ENCODE measurements around the gene WDR48.

Gene WDR48

DNA sequence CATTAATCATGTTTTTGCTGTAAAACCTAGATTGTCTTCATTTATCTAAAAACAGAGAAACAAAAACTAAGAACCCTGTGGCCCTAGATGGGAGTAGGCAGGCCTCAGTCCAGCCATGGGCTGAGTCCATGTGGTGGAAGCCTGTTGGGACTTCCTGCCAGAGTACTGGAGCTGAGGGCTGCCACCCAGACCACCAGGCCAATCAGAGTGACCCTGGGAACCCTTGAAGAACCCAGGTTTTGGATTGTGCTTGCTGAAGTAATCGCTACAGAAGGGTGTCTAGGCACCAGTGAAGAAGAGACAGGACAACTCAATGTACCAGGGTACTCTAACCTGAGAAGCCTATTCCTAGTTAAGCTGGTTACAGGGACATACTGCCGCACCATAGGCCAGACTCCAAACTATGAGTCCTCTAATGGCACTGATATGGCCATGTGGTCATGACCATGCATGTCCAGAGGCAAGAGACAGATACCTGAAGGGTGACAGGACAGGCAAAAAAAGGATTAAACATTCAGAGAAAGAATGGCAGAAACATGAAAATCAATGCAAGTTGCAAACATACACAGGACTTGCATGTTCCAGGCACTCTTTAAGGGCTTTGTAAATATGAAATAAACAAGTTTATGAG lies 88.6 kb downstream of the WDR48 start:
- Histone ChIP-seq H3K27ac (ENCODE audit: low read length) (no peak overlapping the region), H2AFZ (ENCODE audit: low read depth, low read length) (no peak overlapping the region), H3K9me3 (ENCODE audit: insufficient read depth, low read length, severe bottlenecking) (no peaks in the 10 kb centered on the region), H3K27me3 (ENCODE audit: insufficient read depth, low read length, poor library complexity) (no peaks in the 10 kb centered on the region), H3K79me2 (ENCODE audit: insufficient read depth, low read length) (no peaks in the 10 kb centered on the region), H4K20me1 (ENCODE audit: insufficient read depth, low read length) (no peaks in the 10 kb centered on the region), H3K4me3 (ENCODE audit: low read depth in 1 of 2, low read length in 2 of 2) (no peak overlapping the region), H3K4me2 (ENCODE audit: insufficient read depth, low read length) (no peak overlapping the region), H3K9ac (ENCODE audit: low read depth, low read length) (no peak overlapping the region), H3K36me3 (ENCODE audit: insufficient read depth, low read length) (peaks cover 11% of the 10 kb centered on the region; the same call in 1 of the 2 replicates), H3K4me1 (ENCODE audit: insufficient read depth, low read length) (no peaks in the 10 kb centered on the region)
- DNase-seq: no peak
- TF ChIP-seq, protein P1, sequence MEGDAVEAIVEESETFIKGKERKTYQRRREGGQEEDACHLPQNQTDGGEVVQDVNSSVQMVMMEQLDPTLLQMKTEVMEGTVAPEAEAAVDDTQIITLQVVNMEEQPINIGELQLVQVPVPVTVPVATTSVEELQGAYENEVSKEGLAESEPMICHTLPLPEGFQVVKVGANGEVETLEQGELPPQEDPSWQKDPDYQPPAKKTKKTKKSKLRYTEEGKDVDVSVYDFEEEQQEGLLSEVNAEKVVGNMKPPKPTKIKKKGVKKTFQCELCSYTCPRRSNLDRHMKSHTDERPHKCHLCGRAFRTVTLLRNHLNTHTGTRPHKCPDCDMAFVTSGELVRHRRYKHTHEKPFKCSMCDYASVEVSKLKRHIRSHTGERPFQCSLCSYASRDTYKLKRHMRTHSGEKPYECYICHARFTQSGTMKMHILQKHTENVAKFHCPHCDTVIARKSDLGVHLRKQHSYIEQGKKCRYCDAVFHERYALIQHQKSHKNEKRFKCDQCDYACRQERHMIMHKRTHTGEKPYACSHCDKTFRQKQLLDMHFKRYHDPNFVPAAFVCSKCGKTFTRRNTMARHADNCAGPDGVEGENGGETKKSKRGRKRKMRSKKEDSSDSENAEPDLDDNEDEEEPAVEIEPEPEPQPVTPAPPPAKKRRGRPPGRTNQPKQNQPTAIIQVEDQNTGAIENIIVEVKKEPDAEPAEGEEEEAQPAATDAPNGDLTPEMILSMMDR (IDR thresholded peaks at IDR 0.05; ENCODE audit: borderline replicate concordance, extremely low read depth, low read length, poor library complexity, severe bottlenecking): no peak
- no peak for TF ChIP-seq EZH2 (IDR thresholded peaks at IDR 0.05; ENCODE audit: borderline replicate concordance, low read depth, low read length, severe bottlenecking)
- no peak for ATAC-seq (ENCODE audit: insufficient read depth, low read depth)

DNA sequence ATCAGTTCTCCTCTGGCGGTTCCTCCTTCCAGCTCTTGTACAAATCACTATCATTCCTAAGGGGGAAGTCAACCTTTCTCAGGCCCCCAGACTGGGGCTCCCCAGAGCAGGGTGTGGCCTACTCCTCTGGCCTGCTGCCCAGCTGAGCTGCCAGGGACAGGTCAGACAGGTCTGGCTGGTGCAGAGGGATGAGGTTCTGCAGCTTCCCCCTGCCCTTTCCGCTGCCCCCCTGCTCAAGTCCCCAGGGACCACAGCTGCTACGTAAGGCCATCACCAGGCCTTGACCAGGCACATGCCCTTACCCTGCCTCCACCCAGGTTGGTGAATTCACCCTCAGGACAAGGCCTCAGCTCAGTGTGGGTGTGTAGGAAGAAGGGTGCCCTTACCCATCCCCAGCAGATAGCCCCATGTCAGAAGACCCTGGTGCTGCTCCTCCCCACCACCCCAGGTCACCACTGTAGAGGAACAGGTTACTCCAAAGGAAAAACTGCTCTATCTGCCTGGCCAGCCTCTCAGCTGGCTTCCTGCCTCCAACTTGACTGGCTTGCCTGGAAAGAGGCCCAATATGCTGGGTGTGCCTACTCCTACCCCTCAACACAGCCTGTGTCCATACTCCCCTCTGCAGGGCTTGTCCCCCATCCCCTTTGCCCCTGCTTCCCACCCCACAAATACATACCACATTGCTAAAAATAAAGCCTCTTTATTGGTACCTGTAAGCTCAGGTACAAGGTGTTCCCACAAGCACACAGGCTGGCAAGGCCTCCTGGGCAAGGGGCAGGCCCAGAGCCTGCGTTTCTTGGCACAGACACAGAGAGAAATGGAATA lies 89.6 kb downstream of the WDR48 start:
- no peak for DNase-seq

DNA sequence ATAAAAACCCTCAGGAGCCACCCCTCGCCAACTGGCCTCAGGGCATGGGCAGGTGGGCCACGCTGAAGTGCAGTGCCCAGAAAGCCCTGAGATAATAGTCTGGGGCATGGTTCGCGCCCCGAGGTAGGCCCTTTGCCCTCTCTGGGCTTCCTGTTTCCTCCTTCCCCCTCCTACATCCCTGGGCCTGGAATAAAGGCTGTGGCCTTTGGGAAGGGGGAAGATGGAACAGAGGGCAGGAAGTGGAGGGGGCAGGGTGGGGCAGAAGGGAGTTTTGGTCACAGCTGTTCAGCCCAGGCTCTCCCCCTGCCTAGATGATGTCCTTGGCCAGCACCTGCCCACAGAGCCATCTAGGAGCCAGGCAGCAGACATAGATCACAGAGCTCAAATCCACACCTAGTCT lies 90.3 kb downstream of the WDR48 start:
- no peak for TF ChIP-seq EZH2 (IDR thresholded peaks at IDR 0.05; ENCODE audit: borderline replicate concordance, low read depth, low read length, severe bottlenecking)
- TF ChIP-seq, protein P1 (IDR thresholded peaks at IDR 0.05; ENCODE audit: borderline replicate concordance, extremely low read depth, low read length, poor library complexity, severe bottlenecking): no peak
- Histone ChIP-seq H3K79me2 (ENCODE audit: insufficient read depth, low read length) (no peaks in the 10 kb centered on the region), H3K9ac (ENCODE audit: low read depth, low read length) (no peak overlapping the region), H3K36me3 (ENCODE audit: insufficient read depth, low read length) (peaks cover 18% of the 10 kb centered on the region; the same call in 1 of the 2 replicates), H4K20me1 (ENCODE audit: insufficient read depth, low read length) (no peaks in the 10 kb centered on the region), H3K4me2 (ENCODE audit: insufficient read depth, low read length) (no peak overlapping the region), H3K4me3 (ENCODE audit: low read depth in 1 of 2, low read length in 2 of 2) (no peak overlapping the region), H3K4me1 (ENCODE audit: insufficient read depth, low read length) (peaks cover 12% of the 10 kb centered on the region), H2AFZ (ENCODE audit: low read depth, low read length) (no peak overlapping the region), H3K27ac (ENCODE audit: low read length) (no peak overlapping the region), H3K27me3 (ENCODE audit: insufficient read depth, low read length, poor library complexity) (no peaks in the 10 kb centered on the region), H3K9me3 (ENCODE audit: insufficient read depth, low read length, severe bottlenecking) (no peaks in the 10 kb centered on the region)
- no peak for DNase-seq
- no peak for ATAC-seq (ENCODE audit: insufficient read depth, low read depth)

More for the DNA sequence above, 89.6 kb downstream of the WDR48 start:
- peaks cover 5% of the 10 kb centered on the region for H3K4me1 ChIP-seq (ENCODE audit: insufficient read depth, low read length)
- no peak overlapping the region for H3K4me2 ChIP-seq (ENCODE audit: insufficient read depth, low read length)
- H3K27me3 ChIP-seq (ENCODE audit: insufficient read depth, low read length, poor library complexity): no peaks in the 10 kb centered on the region
- no peak for TF ChIP-seq EZH2 (IDR thresholded peaks at IDR 0.05; ENCODE audit: borderline replicate concordance, low read depth, low read length, severe bottlenecking)
- TF ChIP-seq, protein P1 (IDR thresholded peaks at IDR 0.05; ENCODE audit: borderline replicate concordance, extremely low read depth, low read length, poor library complexity, severe bottlenecking): no peak
- no peak overlapping the region for H3K27ac ChIP-seq (ENCODE audit: low read length)
- H2AFZ ChIP-seq (ENCODE audit: low read depth, low read length): no peak overlapping the region
- H3K79me2 ChIP-seq (ENCODE audit: insufficient read depth, low read length): no peaks in the 10 kb centered on the region
- ATAC-seq (ENCODE audit: insufficient read depth, low read depth): no peak
- H3K4me3 ChIP-seq (ENCODE audit: low read depth in 1 of 2, low read length in 2 of 2): no peak overlapping the region
- H4K20me1 ChIP-seq (ENCODE audit: insufficient read depth, low read length): no peaks in the 10 kb centered on the region
- H3K9ac ChIP-seq (ENCODE audit: low read depth, low read length): no peak overlapping the region
- no peaks in the 10 kb centered on the region for H3K9me3 ChIP-seq (ENCODE audit: insufficient read depth, low read length, severe bottlenecking)
- H3K36me3 ChIP-seq (ENCODE audit: insufficient read depth, low read length): peaks cover 16% of the 10 kb centered on the region; the same call in 1 of the 2 replicates
